GM10266 (cell line): ENCODE results near the gene THYN1.

Experiments
- DNase-seq: peaks from one replicate; pipeline ENCODE4 v3.0.0; 2012; ENCODE audit errors: extremely low spot score
- TF ChIP-seq, protein P1 (sequence below): IDR thresholded peaks from 2 replicates; pipeline ENCODE4 v1.5.1; 2012; ENCODE audit warnings: mild to moderate bottlenecking, low read depth; ENCODE audit not compliant: control insufficient read depth, insufficient read depth; ENCODE audit errors: missing control alignments

THYN1 gene

DNA sequence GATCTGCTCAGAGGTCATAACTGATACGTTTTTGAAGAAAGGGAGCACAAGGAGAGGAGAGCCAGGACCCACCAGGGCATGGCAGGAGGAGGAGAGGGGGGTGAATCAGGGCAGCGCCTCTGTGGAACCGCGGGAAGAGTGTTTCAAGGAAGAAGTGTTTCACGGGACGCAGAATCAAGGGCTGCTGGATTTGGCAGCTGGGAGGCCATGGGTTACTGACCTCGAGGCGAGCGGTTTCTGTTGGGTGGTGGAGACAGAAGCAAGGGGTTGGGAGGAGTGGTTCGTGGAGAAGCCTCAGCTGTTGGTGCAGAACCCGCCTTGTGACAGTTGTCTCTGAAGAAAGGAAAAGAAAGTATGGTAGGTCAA is 15.6 kb downstream of the THYN1 start:
- TF ChIP-seq, protein P1, sequence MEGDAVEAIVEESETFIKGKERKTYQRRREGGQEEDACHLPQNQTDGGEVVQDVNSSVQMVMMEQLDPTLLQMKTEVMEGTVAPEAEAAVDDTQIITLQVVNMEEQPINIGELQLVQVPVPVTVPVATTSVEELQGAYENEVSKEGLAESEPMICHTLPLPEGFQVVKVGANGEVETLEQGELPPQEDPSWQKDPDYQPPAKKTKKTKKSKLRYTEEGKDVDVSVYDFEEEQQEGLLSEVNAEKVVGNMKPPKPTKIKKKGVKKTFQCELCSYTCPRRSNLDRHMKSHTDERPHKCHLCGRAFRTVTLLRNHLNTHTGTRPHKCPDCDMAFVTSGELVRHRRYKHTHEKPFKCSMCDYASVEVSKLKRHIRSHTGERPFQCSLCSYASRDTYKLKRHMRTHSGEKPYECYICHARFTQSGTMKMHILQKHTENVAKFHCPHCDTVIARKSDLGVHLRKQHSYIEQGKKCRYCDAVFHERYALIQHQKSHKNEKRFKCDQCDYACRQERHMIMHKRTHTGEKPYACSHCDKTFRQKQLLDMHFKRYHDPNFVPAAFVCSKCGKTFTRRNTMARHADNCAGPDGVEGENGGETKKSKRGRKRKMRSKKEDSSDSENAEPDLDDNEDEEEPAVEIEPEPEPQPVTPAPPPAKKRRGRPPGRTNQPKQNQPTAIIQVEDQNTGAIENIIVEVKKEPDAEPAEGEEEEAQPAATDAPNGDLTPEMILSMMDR = no peak
- DNase-seq = no peak

DNA sequence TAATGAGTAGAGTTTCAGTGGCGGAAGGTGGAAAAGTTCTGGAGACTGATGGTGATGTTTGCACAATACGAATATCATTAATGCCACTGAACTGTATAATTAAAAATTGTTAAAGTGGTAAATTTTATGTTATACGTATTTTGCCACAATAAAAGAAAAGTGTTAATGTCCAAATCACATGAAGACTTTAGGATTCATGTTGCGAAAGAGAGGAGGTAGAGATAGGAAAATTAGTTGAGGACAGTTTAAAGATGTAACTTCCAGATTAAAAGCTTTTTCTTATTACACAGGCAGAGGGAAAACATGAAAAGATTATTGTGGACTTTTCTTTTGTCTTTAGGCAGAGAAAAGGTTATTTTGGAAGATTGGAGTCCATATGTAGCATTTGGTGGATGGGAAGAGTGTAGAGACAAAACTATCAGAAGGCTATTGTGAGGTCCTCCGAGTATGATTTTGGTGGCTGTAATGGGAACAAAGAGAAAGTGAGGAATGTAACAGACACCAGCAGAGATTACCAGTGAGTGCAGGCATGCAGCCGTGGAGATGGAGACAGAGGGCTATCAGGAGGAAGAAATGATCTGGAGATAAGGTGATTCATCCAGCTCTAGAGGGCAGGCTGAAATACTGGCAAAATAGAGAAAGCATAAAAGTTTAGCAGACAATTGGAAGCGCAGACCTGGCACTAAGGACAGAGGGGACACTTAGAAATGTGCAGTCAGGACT is 16.2 kb downstream of the THYN1 start:
- no peak for DNase-seq
- TF ChIP-seq, protein P1 = no peak

DNA sequence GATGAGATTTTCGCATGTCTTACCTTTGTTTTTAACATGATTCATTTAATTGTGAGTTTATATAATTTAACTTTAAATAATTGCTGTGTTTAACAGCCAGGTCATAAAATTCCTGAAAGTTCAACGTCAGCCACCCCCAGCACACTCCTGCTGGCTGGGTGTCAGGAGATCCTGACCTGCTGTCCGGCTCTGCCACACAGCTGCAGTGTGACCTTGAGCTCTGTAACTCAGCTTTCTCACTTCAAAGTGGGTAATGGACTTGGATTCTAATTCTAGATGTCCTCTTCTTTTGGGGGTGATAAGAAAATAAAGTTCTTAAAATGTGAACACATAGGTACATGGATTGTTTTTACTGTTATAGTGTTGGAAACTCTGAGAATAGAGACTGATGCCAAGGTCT is 17.8 kb downstream of the THYN1 start:
- DNase-seq = no peak
- TF ChIP-seq, protein P1 = no peak

DNA sequence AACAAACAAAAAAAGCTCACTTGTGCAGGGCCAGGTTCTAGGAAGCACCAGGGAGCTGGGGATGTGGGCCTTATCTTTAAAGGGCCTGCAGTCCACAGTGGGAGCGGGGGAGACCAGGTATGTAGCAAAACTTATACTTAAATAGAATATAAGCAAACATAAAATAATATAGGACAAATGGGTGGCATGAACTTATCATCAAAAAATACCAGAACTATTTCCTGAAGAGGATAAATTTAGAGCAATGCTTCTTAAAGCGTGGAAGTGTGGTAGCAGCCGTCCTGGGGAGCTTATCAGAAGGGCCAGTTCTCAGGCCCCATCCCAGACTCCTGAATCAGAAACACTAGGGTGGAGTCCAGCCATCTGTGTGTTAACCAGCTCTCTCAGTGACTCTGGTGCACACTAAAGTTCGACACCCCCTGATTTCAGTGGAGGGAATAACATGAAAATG is 19.4 kb downstream of the THYN1 start:
- TF ChIP-seq, protein P1 = no peak

DNA sequence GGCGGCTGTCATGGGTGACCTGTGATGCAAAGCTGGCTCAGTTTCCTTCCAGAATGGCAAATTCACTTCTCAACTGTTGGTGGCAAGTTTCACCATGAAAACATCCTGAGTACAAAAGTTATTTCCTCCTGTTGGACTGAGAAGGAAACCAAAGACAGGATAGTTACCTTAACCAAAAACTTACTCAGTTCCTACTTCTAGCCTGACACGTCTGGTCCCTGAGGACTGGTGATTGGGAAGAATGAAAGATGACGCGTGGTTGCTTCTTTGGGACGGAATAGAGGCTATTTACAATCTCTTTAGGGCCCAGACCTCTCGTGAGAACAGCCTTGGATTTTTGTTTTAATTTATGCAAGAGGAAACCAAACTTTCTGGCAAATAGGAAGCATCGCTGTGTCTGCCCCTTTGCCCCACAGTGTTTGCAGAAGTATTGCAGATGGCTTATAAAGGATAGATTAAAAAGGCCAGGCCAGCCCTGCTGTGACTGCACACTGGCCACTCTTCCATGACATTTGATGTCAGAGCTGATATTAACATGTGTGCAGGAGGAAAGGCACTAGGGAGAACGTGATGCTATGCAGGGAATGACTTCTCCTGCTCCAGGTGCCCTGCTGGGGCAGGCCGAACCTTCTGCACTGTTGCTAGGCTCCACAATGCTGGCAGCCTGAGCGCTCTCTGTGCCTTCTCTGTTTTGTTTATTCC is 21.0 kb downstream of the THYN1 start:
- DNase-seq = no peak
- TF ChIP-seq, protein P1 = no peak

More for the DNA sequence above, 19.4 kb downstream of the THYN1 start:
- DNase-seq = no peak

DNA sequence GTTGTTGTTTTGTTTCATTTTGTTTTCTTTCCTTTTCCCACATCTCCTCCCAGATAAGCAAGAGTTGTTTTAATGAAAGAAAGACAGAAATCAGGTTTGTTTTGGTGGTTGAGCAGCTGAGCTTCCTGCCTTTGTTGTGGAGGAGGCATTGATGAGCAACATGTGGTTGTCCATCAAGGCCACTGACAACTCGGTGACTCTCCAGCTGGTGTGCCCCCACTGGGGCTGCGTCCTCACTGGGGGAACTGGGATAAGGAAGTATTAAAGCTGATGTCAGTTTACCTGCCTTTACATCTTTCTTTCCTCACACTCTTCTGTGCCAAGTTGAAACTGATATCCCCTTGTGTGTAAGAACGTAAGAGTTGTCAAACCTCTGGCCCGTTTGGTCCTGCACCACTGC is 22.8 kb downstream of the THYN1 start:
- DNase-seq = no peak
- TF ChIP-seq, protein P1 = no peak

DNA sequence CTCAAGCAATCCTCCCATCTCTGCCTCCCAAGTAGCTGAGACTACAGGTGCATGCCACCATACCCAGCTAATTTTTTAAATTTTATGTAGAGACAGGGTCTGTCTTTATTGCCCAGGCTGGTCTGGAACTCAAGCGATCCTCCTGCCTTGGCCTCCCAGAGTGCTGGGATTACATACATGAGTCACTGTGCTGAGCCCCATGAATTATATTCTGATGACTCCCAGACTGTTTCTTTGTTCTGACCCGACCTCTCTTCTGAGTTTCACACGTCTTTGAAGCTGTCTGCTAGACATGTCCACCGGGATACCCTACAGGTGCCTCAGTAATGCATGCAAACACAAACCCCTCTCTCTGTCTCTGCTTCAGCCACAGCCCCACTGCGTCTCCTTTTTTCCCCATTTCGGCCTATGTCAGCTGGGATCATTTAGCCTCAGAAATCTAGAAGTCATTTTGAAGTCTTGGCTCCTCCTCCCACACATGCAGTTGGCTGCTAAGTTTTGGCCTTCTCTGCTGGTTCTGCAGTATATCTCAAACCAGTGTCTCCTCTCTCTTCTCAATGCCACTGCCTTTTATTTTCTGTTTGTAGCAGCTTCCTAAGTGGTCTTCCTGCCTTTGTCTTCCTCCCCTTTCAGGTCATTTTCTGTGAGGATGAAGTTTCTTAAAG is 23.9 kb downstream of the THYN1 start:
- DNase-seq = no peak
- TF ChIP-seq, protein P1 = no peak
